GM19238 (cell line): Measurements from ENCODE around the gene THRB.

Experiments used
- DNase-seq: peaks from one replicate; pipeline ENCODE4 v3.0.0; 2011; ENCODE audit warnings: low spot score; ENCODE audit not compliant: insufficient read length

The THRB gene

GRCh38 chr3:24185738-24186384 lies 308.8 kb downstream of the THRB start:
- DNase-seq: peak; percentile 4

DNA sequence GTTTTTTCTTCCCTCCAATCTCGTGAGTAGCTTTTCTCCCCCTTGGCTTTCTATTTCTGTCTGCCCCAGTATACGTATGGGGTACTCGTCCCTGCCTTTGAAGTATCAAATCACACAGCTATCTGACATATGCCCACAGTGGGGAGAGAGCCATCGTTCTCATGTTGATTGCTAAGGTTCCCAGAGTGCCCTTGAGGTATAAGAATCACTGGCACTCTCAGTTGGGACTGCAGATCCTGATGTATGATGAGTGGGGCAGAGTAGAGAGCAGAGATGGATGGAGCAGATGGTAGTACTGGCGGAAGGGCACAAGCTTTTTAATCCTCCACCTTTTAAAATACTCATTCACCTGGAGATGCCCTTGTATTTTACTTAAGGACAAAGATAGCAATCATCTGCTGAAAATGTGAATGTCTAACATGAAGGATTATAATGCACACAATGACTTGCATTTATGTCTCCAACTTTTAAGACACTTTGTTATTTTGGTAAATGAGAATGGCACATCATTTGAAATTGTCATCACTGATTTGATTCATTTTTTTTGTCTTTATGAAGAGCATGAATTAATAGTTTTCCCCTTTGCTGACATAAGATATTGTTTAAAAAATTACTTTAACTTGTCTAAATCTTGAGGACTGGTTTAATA lies 310.0 kb downstream of the THRB start:
- DNase-seq: no peak

- DNase-seq: no peak
Observed at GRCh38 chr3:24182756-24183155, 311.9 kb downstream of the THRB start.

- no peak for DNase-seq
Observed at GRCh38 chr3:24181256-24181655, 313.4 kb downstream of the THRB start.

DNA sequence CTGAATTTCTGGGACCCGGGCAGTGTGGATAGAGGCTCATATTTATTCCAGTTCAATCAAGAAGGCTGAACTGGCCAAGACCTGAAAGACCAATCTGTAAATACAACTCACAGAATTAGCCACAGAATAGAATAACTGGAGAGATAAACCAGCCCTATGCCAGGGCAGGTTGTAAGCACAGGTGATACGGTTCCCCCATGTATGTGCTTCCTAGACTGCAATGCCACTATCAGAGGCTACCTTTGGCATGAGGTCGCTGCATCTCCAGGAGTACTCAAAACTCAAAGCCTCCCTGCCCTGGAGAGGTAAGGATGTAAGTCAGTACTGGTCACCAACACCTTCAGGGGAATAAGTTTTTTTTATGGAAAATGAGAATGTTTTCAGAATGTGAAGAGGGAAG lies 314.0 kb downstream of the THRB start:
- no peak for DNase-seq

DNA sequence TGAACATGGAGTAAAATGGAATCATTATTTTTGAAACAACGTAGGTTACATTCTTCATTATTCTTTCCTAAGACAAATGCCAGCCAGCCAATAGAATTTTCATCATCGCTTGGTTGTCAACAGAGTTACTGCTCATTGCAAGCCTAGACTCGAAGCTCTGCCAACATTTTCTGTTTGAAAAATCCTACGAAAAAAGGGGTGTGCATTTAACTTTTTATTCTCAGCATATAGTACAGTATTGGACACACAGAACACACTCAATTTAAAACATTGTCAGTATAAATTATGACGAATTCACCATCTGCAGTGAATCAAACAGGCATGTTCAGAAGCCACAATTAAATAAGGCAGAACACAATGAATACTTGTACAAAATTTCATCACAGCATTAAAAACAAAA lies 317.4 kb downstream of the THRB start:
- DNase-seq: no peak

DNA sequence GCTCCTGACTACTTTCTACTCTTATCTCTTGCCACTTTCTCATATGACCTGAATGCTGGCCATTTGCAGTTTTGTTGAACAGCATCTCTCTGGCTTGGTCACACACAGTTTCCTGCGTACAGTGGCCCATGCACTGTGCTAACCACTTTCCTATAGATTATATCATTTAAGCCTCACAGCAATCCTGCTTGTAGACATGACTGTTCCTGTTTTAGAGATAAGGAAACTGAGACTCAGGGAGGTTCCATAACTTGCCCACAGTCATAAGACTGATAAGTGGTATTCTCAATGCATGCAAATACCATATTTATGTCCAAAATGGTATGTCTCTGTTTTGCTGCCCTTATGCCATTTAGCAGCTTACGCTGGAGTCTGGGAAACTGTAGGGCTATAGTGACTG lies 320.0 kb downstream of the THRB start:
- DNase-seq: no peak

GRCh38 chr3:24168977-24169376 lies 325.7 kb downstream of the THRB start:
- no peak for DNase-seq

DNA sequence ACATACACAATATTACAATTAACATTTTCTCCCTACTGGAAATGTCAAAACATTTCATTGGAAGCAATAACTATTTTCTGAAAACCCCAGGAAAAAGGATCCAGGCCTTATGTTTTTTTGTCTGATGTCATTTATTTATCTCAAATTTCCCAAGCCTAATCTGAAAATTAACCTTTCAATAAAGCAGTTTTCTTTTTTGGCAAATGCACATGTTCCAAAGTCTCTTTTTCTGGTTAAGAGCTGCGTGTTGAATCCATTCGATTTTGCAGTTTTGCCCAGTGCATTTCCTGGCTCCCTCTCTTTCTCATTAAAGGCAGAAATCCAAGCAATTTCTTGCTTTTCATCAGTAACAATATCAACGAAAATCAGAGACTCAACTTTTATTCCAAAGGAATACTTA lies 327.2 kb downstream of the THRB start:
- no peak for DNase-seq

GRCh38 chr3:24166515-24166914 lies 328.1 kb downstream of the THRB start:
- DNase-seq: no peak

- no peak for DNase-seq
Observed at GRCh38 chr3:24165603-24165982, 329.1 kb downstream of the THRB start.

DNA sequence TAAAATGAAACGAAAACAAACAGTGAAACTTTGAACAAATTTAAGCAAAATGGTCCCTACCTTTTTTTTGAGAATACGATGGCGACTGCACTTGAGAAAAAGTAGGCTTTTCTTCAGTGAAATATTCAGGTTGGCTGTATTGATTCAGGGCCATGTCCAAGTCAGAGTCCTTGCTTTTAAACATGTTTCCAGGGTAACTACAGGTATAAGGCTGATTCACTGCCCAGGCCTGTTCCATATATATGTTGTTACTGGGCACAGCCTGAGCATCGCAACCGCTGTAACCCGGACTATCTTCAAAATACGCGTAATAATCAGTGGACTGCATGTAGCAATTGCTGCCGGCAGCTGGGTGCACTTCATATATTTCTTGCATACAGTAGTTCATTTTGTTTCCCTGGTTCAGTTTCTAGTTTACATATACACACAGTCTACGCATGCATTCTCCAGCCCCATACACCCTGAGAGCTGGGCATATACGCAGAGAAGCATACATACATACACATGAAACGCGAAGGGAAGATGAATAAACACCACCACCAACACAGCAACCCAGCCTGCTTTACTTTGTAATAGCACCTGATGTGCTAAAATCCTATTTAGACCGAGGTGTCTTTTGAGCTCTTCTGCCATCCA lies 329.6 kb downstream of the THRB start:
- no peak for DNase-seq

DNA sequence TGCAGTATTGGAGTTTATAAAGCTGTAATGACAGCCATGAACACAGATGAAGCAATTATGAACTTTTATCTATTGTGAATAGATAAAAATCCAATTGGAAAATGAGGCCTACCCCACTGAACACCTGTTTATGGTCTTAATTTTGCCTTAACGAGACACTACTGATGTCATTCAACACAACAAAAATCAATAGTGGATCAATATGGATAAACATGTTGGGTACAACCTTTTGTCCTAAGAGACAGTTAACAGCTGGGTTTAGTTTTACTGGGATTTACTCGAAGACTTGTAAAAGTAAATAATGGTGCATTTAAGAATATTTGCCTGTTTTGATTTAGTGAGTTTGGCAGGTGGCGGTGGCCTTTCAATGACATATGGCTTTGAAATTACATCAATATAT lies 331.7 kb downstream of the THRB start:
- no peak for DNase-seq

DNA sequence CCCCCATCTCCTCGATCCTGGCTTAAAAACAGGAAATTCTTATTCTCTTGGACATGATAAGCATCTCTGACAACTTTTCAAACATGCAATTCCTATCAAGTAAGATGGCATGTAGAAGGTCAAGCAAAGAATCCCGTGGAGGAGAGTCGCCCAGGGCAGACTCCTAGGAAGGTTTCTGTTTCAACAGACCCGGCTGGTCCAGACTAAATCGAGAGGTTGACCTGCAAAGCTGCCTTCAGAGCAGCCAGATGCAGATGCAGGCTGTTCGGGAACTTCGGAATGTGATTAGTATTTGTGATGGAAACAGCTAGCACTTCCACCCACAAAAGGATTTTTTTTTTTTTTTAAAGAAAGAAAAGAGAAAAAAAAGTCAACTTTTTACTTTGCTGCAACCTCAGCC lies 332.8 kb downstream of the THRB start:
- no peak for DNase-seq

- no peak for DNase-seq
Observed at GRCh38 chr3:24160424-24161095, 334.1 kb downstream of the THRB start.

DNA sequence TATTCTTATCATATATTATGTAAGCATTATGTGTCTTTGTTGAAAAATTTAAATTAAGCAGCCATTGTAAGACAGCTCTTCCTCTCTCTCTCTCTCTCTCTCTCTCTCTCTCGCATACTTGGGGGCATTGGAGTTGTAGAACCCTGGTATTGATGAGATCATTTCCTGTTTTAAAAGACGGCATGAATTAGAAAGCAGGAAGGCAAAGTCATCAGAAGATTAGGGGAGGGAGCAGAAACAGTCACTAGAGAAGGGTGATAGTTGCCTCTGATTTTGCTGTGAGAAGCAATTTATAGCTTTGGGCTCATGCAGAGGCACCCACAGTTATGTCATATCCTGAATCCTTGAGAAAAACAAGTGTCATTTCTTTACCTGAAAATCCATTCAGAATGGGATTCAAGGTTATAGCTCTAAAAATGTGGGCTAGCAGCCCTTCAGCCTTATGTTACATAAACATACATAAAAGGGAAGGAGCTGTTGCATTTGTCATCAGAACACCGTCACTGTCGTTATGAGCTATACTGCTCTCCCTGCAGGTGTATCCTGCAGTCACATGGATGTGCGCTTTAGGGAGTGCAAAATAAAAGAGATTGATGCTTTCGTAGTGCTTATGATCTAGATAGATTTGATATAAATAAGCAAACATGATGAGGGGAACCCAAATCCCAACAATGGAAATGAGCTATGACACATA lies 335.7 kb downstream of the THRB start:
- no peak for DNase-seq

- DNase-seq: no peak
Observed at GRCh38 chr3:24157106-24157505, 337.5 kb downstream of the THRB start.

DNA sequence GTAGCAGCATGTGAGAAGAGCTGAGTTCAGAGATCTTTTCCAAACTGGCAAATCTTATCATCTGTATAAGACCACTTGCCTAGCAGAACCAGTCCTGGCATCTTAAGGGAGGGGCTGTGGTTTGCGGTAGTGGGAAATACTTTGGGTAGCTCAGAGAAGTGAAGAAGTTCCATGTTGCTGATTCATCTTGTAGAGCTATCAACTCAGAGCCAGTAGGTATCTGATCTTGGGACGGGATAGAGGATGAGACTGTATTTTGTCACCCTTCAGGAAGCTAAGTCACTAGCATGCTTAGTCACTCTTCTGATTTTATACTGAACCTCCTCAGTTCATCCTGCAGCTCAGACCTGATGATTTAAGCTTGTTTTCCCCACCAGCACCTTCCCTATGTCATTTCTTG lies 338.2 kb downstream of the THRB start:
- DNase-seq: no peak

GRCh38 chr3:24155276-24155675 lies 339.4 kb downstream of the THRB start:
- no peak for DNase-seq

DNA sequence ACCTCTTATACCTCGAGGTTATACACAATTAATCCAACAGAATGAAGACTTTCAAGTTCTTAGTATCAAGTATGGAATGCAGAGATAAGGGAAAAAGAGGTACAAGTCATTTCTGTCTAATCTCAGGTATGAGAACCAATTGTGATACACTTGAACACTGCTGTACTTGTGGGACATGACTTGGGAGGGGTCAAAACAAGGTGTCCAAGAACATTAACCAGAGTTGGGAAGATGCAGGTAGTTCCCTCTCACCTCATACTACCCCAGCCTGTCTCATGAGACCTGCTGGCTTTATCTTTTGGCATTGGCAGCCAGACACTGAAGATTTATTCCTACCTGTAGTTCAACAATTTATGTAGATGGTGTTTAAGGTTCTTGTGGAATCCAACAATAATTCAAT lies 339.9 kb downstream of the THRB start:
- no peak for DNase-seq

DNA sequence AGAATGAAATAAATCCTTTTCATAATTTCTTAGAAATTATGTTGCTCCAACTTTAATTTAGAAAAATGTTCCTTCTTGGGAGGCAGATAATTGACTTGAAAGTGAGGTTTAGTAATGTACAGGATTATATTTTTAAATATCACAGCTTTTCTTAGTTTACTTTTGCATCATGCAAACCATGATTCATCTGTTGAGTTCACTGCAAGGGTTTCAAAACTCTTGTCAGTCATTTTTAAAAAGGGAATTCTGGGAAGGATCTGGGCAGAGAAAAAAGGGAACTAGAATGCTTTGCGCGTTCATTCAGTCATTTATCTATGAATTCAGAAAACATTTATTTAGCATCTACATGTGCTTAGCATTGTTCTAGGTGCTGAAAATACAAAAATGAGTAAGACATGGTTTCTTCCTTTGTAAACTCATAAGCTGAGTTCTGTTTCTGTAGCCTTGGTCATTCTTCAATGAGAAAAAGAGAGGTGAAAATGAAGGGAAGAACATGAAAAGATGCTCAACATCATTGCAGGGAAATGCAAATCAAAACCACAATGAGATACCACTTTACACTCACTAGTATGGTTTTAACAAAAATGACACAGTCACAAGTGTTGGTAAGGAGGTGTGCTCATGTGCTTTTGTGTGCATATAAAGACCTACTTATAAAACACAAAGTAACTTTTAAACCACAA lies 340.5 kb downstream of the THRB start:
- no peak for DNase-seq
